Activated B cell treated with CpG ODN at 0.5 μM for 24 hours (primary cell): ENCODE data around the gene CNTNAP2. TPM values are rescaled to one million over a fixed set of nuclear protein-coding genes. Genes with fewer than 3 reads are reported as not detected.

Experiments used
- ATAC-seq: fragments of 200-7000 bp; cut with Tn5 transposase; one replicate; pipeline ENCODE4 v1.10.0; 2021; ENCODE audit warnings: low read depth, mild to moderate bottlenecking, moderate library complexity
- CTCF ChIA-PET: fragments of 350-600 bp; sonication (Branson Sonifier 250); formaldehyde crosslinking; loops from one replicate; lab custom pipeline; 2021; ENCODE audit warnings: antibody characterized with exemption; lab: Charles Lee
- POLR2A ChIA-PET: fragments of 350-600 bp; sonication (Branson Sonifier 250); formaldehyde crosslinking; loops from one replicate; lab custom pipeline; 2021; ENCODE audit warnings: antibody characterized with exemption; lab: Charles Lee
- DNase-seq: peaks from one replicate; pipeline ENCODE4 v3.0.0; 2022
- H3K27ac Mint-ChIP-seq: one replicate; pipeline ENCODE4 v1.8.0; 2020; ENCODE audit warnings: mixed read lengths
- H3K27me3 Mint-ChIP-seq: one replicate; pipeline ENCODE4 v1.8.0; 2021; ENCODE audit warnings: mixed read lengths
- H3K36me3 Mint-ChIP-seq: one replicate; pipeline ENCODE4 v1.8.0; 2021; ENCODE audit warnings: low read depth, mixed read lengths
- H3K4me1 Mint-ChIP-seq: one replicate; pipeline ENCODE4 v1.8.0; 2021; ENCODE audit warnings: mixed read lengths
- H3K4me3 Mint-ChIP-seq: one replicate; pipeline ENCODE4 v1.8.0; 2020; ENCODE audit warnings: mild to moderate bottlenecking, mixed read lengths
- H3K9me3 Mint-ChIP-seq: one replicate; pipeline ENCODE4 v1.8.0; 2020; ENCODE audit warnings: mixed read lengths
- CTCF ChIP-seq: fragments of 200-600 bp; IDR thresholded peaks from one replicate; pipeline ENCODE4 v1.8.0; 2022; ENCODE audit warnings: antibody characterized with exemption, mild to moderate bottlenecking
- intact Hi-C: fragments of 100-400 bp; cut with micrococcal nuclease; formaldehyde crosslinking; loops from one replicate; pipeline ENCODE4 v1.15.1; 2024
- total RNA-seq: library from RNA; stranded (reverse); gene quantifications from 2 replicates; pipeline ENCODE4 v1.2.3, GENCODE V29; 2022

CNTNAP2 gene
- total RNA-seq, 1 donor from 2014 or later, result 0.84 TPM

DNA sequence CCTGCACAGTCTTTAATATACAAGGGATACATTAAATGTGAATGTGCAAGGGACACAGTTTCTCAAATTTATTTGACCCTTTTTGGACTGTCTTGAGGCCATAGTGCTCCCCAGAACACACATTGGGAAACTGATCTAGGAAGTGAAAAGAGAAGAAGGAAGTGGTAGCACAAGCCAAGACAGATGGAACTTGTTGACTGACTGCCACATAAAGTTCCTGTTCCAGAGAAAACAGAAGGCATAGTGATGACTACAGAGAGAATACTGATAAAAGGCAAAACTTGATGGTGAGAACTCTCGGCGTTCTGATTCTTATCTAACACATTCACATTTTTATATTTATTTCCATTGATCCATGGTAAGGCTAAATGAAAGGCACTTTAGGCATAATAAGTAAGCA, 1216.4 kb downstream of the CNTNAP2 start:
- no peak for TF ChIP-seq CTCF
- peaks cover 4% of the 10 kb centered on the region for H3K9me3 Mint-ChIP-seq
- intact Hi-C loops, result no loop called here
- no peaks in the 10 kb centered on the region for H3K27me3 Mint-ChIP-seq
- ATAC-seq (no peak), DNase-seq (no peak)
- CTCF ChIA-PET, result no interaction called here
- H3K36me3 Mint-ChIP-seq, result no peaks in the 10 kb centered on the region
- H3K4me3 Mint-ChIP-seq, result no peak overlapping the region
- POLR2A ChIA-PET, result no interaction called here
- no peaks in the 10 kb centered on the region for H3K4me1 Mint-ChIP-seq
- H3K27ac Mint-ChIP-seq, result no peak overlapping the region

GRCh38 chr7:147363101-147363500, 1246.5 kb downstream of the CNTNAP2 start:
- ChIA-PET CTCF (no interaction called here), POLR2A (no interaction called here)
- Mint-ChIP-seq H3K27me3 (no peaks in the 10 kb centered on the region), H3K4me3 (no peak overlapping the region), H3K36me3 (no peaks in the 10 kb centered on the region), H3K9me3 (peaks cover 10% of the 10 kb centered on the region), H3K4me1 (no peaks in the 10 kb centered on the region), H3K27ac (no peak overlapping the region)
- no peak for ATAC-seq
- no peak for TF ChIP-seq CTCF
- no peak for DNase-seq
- intact Hi-C loops, result no loop called here

- Mint-ChIP-seq H3K9me3 (peaks cover 10% of the 10 kb centered on the region), H3K4me1 (no peaks in the 10 kb centered on the region), H3K27me3 (no peaks in the 10 kb centered on the region), H3K4me3 (no peak overlapping the region), H3K36me3 (no peaks in the 10 kb centered on the region), H3K27ac (no peak overlapping the region)
- TF ChIP-seq CTCF, result no peak
- DNase-seq (no peak), ATAC-seq (no peak)
- ChIA-PET POLR2A (no interaction called here), CTCF (no interaction called here)
- intact Hi-C loops, result no loop called here
These were observed 1259.6 kb downstream of the CNTNAP2 start for GRCh38 chr7:147376192-147376591.

DNA sequence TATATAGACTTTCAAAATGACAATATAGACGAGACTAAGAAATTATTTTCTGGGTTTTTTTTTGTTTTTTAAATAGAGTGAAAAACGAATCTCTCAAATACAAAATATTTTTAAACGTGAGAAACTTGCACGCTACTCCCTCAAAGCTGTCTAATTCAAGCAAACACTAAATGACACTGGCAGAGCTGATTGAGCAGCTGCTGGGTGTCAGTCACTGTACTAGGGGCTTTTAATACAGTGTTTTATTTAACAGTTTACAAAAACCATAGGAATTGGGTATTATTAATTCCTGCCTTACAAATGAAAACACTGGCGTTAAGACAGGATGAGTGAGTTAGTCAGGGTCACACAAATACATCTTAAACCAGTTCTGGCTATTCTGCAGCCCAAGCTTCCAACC, 1264.3 kb downstream of the CNTNAP2 start:
- Mint-ChIP-seq H3K9me3 (peaks cover 8% of the 10 kb centered on the region), H3K4me3 (no peak overlapping the region), H3K4me1 (no peaks in the 10 kb centered on the region), H3K27me3 (no peaks in the 10 kb centered on the region), H3K27ac (no peak overlapping the region), H3K36me3 (no peaks in the 10 kb centered on the region)
- intact Hi-C loops, result no loop called here
- ATAC-seq, result no peak
- DNase-seq, result no peak
- CTCF ChIA-PET, result no interaction called here
- no peak for TF ChIP-seq CTCF
- POLR2A ChIA-PET, result no interaction called here

DNA sequence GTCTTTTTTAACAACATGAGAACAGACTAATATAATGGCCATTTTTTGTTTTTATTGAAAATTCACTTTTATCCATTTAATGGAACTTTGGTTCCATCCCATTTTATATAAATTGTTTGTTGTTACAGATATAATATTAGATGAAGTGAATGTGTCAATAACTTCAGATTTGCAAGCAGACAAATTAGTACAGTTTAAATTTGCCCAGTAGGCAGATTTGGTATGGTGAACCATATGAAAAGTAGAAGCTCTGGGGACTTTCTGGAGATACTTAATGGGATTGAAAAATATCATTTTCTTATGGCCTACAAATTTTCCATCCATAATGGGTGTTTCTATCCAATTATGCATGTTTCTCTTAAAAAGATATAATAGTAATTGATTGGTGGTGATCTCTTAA, 1277.7 kb downstream of the CNTNAP2 start:
- no peak for ATAC-seq

More for the DNA sequence above, 1277.7 kb downstream of the CNTNAP2 start:
- intact Hi-C loops, result no loop called here
- no peak overlapping the region for H3K4me3 Mint-ChIP-seq
- peaks cover 7% of the 10 kb centered on the region for H3K9me3 Mint-ChIP-seq
- H3K27me3 Mint-ChIP-seq, result no peaks in the 10 kb centered on the region
- no peaks in the 10 kb centered on the region for H3K36me3 Mint-ChIP-seq
- ChIA-PET POLR2A (no interaction called here), CTCF (no interaction called here)
- no peaks in the 10 kb centered on the region for H3K4me1 Mint-ChIP-seq
- DNase-seq, result no peak
- H3K27ac Mint-ChIP-seq, result no peak overlapping the region
- TF ChIP-seq CTCF, result no peak
